ENCODE results near the gene PLSCR3. TPM values are rescaled to one million over a fixed set of nuclear protein-coding genes. Genes with fewer than 3 reads are reported as not detected.

The PLSCR3 gene
- total RNA-seq, 1 experiment from 2014 or later, result 43.8 TPM

DNA sequence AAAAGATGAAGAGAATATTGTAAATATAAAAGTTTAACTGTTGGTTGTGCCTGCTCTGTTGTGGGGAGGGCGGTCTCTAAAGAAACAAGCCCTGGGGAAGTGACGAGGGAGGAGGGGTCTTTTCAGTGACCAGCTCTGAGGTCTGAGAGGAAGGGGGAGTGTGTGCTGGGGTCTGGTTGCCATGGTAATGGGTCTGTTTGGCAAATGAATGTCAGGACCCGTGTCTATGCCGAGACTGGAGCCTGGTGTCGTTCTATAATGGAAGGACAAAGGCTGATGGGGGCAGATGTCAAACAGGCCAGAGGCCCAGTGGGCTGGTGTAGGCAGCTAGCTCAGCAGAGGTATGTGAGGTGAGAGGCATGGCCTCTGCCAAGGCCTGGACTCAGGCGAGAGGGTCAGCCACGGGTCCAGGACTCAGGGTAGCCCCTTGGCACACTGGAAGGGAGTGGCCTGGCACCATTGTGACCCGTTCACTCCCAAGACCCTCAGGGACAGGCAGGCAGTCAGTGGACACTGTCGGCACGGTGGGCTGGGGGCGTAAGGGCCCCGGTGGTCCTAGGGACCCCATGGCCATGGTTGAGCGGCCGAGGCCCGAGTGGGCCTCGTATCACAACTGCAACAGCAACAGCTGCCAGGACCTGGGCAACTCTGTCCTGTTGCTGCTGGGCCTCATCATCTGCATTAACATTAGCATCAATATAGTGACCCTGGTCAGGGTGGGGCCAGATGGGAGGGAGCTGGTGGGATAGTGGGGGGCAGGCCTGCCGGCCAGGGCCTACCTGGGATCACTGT lies 25.7 kb upstream of the PLSCR3 start, which contains the start of gene SPEM1:
TSS of gene SPEM1 (plus strand) at position 506 of the 792 bp plus-strand sequence. CDS start at position 567, 61 bp downstream.
- intact Hi-C loops (cut with micrococcal nuclease), result no loop called here
- no peaks in the 10 kb centered on the region for H3K79me2 ChIP-seq (ENCODE audit: insufficient read depth, low read length)
- H3K4me1 ChIP-seq (ENCODE audit: control insufficient read depth in 1 of 2, insufficient read depth in 2 of 2, low read length in 2 of 2), result no peaks in the 10 kb centered on the region
- H3K4me3 ChIP-seq (replicated peaks in 1 of 2; ENCODE audit: low read depth in 1 of 2, low read length in 2 of 2), result no peak within 1 kb of the TSS
- no TSS peak for BruUV-seq (replicated peaks)
- no peak within 1 kb of the TSS for H2AFZ ChIP-seq (ENCODE audit: low read depth, low read length, poor library complexity, severe bottlenecking)
- H3K9me3 ChIP-seq (ENCODE audit: control insufficient read depth in 1 of 2, insufficient read depth in 1 of 2, low read depth in 1 of 2, low read length in 2 of 2), result no peaks in the 10 kb centered on the region
- no peaks in the 10 kb centered on the region for H3K9me2 ChIP-seq (ENCODE audit: insufficient read depth)
- H4K20me1 ChIP-seq (ENCODE audit: insufficient read depth), result no peaks in the 10 kb centered on the region
- peaks cover 0 to 2% of the 10 kb centered on the region in 2 experiments; a peak in 1 of 4 replicates for H3K36me3 ChIP-seq (ENCODE audit: control insufficient read depth in 1 of 2, insufficient read depth in 2 of 2, low read length in 2 of 2)
- ChIA-PET RAD21 (ENCODE audit: low non-redundant PET in 1 of 2, low total read pairs in 2 of 2, uncharacterized antibody in 2 of 2, unreplicated experiment in 2 of 2) (no interaction called here), CTCF (no interaction called here), POLR2A (interaction anchor here (1.7 kb wide), 1 partner anchor 16 kb away, joined by 8 read pairs; the partner anchor contains the start of gene TMEM256)
- no peak for ATAC-seq
- no peak within 1 kb of the TSS for H3K9ac ChIP-seq (ENCODE audit: low read length)
- no peak for DNase-seq (ENCODE audit: low read depth, low spot score)
- no peaks in the 10 kb centered on the region for H3K27me3 ChIP-seq (ENCODE audit: insufficient read depth, low read length)
- TF ChIP-seq ELF1 (IDR thresholded peaks at IDR 0.05; ENCODE audit: borderline replicate concordance, low read depth) (no peak), POLR2A (IDR thresholded peaks at IDR 0.05; ENCODE audit: borderline replicate concordance, extremely low read depth, insufficient read depth, insufficient read length) (no peak), SRF (IDR thresholded peaks at IDR 0.05; ENCODE audit: low read depth) (no peak), TCF7L2 (IDR thresholded peaks at IDR 0.05; ENCODE audit: borderline replicate concordance, extremely low read depth, insufficient read depth, insufficient read length) (no peak), POLR2AphosphoS5 (IDR thresholded peaks at IDR 0.05; ENCODE audit: low read depth, low read length) (no peak), ZNF274 (IDR thresholded peaks at IDR 0.05; ENCODE audit: low read depth, low read length) (no peak), SP1 (IDR thresholded peaks at IDR 0.05; ENCODE audit: low read depth) (no peak), FOSL1 (IDR thresholded peaks at IDR 0.05; ENCODE audit: low read depth) (no peak), JUND (IDR thresholded peaks at IDR 0.05) (no peak), EGR1 (IDR thresholded peaks at IDR 0.05; ENCODE audit: low read depth) (no peak), YY1 (IDR thresholded peaks at IDR 0.05; ENCODE audit: extremely low read depth, insufficient replicate concordance, low read depth, low read length) (no peak)
- TF ChIP-seq, protein P1, sequence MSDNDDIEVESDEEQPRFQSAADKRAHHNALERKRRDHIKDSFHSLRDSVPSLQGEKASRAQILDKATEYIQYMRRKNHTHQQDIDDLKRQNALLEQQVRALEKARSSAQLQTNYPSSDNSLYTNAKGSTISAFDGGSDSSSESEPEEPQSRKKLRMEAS (IDR thresholded peaks at IDR 0.05), result no peak
- TF ChIP-seq, protein P2, sequence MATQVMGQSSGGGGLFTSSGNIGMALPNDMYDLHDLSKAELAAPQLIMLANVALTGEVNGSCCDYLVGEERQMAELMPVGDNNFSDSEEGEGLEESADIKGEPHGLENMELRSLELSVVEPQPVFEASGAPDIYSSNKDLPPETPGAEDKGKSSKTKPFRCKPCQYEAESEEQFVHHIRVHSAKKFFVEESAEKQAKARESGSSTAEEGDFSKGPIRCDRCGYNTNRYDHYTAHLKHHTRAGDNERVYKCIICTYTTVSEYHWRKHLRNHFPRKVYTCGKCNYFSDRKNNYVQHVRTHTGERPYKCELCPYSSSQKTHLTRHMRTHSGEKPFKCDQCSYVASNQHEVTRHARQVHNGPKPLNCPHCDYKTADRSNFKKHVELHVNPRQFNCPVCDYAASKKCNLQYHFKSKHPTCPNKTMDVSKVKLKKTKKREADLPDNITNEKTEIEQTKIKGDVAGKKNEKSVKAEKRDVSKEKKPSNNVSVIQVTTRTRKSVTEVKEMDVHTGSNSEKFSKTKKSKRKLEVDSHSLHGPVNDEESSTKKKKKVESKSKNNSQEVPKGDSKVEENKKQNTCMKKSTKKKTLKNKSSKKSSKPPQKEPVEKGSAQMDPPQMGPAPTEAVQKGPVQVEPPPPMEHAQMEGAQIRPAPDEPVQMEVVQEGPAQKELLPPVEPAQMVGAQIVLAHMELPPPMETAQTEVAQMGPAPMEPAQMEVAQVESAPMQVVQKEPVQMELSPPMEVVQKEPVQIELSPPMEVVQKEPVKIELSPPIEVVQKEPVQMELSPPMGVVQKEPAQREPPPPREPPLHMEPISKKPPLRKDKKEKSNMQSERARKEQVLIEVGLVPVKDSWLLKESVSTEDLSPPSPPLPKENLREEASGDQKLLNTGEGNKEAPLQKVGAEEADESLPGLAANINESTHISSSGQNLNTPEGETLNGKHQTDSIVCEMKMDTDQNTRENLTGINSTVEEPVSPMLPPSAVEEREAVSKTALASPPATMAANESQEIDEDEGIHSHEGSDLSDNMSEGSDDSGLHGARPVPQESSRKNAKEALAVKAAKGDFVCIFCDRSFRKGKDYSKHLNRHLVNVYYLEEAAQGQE (IDR thresholded peaks at IDR 0.05; ENCODE audit: low read depth), result no peak
- TF ChIP-seq, protein P3, sequence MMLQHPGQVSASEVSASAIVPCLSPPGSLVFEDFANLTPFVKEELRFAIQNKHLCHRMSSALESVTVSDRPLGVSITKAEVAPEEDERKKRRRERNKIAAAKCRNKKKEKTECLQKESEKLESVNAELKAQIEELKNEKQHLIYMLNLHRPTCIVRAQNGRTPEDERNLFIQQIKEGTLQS (IDR thresholded peaks at IDR 0.05), result no peak
- no peak within 1 kb of the TSS for H3K27ac ChIP-seq (ENCODE audit: low read depth, low read length)
- H3K4me2 ChIP-seq (ENCODE audit: low read length), result no peak within 1 kb of the TSS
